Measurements from ENCODE around the gene LRRC4B. TPM values are rescaled to one million over a fixed set of nuclear protein-coding genes. Genes with fewer than 3 reads are reported as not detected.

Gene LRRC4B
- polyA plus RNA-seq, 1 donor (not counting 4 experiments of a cell fraction or from before 2014, with no cell fraction given) = not detected

DNA sequence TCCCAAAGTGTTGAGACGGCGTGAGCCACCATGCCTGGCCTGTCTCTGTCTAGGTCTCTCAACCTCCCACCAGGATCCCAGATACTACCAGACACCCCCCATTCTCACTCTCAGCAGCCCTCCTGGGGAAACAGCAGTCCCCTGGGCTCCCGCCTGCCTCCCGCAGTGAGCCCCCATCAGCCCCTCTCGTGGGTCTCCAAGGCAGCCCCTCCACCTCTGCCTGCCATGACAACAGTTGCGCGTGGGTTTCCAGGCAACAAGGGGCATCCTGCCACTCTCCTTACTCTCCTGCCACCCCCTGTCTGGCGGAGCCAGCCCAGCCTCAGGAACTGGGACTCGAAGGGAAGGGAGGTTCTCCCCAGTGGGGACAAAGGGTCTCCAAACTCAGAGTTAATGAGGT is 5.2 kb downstream of the LRRC4B start:
- Histone ChIP-seq H3K4me2 (ENCODE audit: control insufficient read depth, extremely low read depth, insufficient read depth, low read depth, low read length) (no peak overlapping the region), H3K9me3 (ENCODE audit: control insufficient read depth, low read depth, low read length) (no peaks in the 10 kb centered on the region), H3K9ac (ENCODE audit: control insufficient read depth, extremely low read depth, insufficient read depth, low read length) (no peak overlapping the region), H3K79me2 (ENCODE audit: control insufficient read depth, insufficient read depth, low read length) (no peaks in the 10 kb centered on the region), H4K20me1 (ENCODE audit: control insufficient read depth, extremely low read depth, insufficient read depth, low read length) (no peaks in the 10 kb centered on the region), H3K36me3 (ENCODE audit: control insufficient read depth in 2 of 2, extremely low read depth in 1 of 2, insufficient read depth in 2 of 2, low read length in 2 of 2) (no peaks in the 10 kb centered on the region), H3K4me1 (ENCODE audit: control insufficient read depth, extremely low read depth, insufficient read depth, low read length) (no peaks in the 10 kb centered on the region), H3K9me1 (ENCODE audit: control insufficient read depth, extremely low read depth, insufficient read depth, low read length) (no peaks in the 10 kb centered on the region), H3K4me3 (ENCODE audit: control insufficient read depth in 2 of 3, extremely low read depth in 1 of 3, insufficient read depth in 2 of 3, low read depth in 1 of 3, low read length in 3 of 3) (no peak overlapping the region), H3K27me3 (ENCODE audit: control insufficient read depth, extremely low read depth, insufficient read depth, low read length) (peaks cover 32% of the 10 kb centered on the region), H3K27ac (ENCODE audit: control insufficient read depth, insufficient read depth, low read length) (no peak overlapping the region), H2AFZ (ENCODE audit: control insufficient read depth, low read length) (no peak overlapping the region)
- dilution Hi-C loops (cut with MboI; ENCODE audit: extremely low pct_ligation_motif_present, low sequenced_read_pairs) = no loop called here
- FAIRE-seq (no peak), DNase-seq (ENCODE audit: low read depth, low spot score) (no peak)
- TF ChIP-seq EZH2 (IDR thresholded peaks at IDR 0.05; ENCODE audit: low read length) = no peak
- TF ChIP-seq, protein P1, sequence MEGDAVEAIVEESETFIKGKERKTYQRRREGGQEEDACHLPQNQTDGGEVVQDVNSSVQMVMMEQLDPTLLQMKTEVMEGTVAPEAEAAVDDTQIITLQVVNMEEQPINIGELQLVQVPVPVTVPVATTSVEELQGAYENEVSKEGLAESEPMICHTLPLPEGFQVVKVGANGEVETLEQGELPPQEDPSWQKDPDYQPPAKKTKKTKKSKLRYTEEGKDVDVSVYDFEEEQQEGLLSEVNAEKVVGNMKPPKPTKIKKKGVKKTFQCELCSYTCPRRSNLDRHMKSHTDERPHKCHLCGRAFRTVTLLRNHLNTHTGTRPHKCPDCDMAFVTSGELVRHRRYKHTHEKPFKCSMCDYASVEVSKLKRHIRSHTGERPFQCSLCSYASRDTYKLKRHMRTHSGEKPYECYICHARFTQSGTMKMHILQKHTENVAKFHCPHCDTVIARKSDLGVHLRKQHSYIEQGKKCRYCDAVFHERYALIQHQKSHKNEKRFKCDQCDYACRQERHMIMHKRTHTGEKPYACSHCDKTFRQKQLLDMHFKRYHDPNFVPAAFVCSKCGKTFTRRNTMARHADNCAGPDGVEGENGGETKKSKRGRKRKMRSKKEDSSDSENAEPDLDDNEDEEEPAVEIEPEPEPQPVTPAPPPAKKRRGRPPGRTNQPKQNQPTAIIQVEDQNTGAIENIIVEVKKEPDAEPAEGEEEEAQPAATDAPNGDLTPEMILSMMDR (optimal IDR thresholded peaks at IDR 0.05 in 1 of 3, IDR thresholded peaks at IDR 0.05 in 1 of 3, conservative IDR thresholded peaks at IDR 0.05 in 1 of 3; ENCODE audit: extremely low read depth in 1 of 3, insufficient read depth in 2 of 3, low read length in 3 of 3) = no peak

DNA sequence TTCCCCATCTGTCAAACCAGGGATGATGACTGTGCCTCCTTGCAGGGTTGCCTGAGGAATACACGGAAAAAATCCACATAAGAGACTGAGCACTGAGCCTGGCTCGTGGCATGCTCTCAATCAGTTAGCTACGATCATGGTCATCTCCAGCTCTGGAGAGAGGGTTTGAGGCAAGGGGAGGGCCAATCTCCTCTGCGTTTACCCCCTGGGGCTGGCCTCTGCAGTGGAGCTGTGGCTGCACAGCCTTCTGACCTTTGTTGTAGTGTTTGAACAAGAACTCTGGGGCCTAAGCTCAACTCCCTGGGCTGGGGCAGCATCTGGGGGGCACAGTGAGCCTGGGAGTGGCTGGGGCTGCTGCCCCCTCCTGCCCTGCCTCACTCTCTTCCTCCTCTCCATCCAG is 5.9 kb downstream of the LRRC4B start:
- peaks cover 33% of the 10 kb centered on the region for H3K27me3 ChIP-seq (ENCODE audit: control insufficient read depth, extremely low read depth, insufficient read depth, low read length)
- dilution Hi-C loops (cut with MboI; ENCODE audit: extremely low pct_ligation_motif_present, low sequenced_read_pairs) = no loop called here
- H3K4me1 ChIP-seq (ENCODE audit: control insufficient read depth, extremely low read depth, insufficient read depth, low read length) = no peaks in the 10 kb centered on the region
- no peak overlapping the region for H3K4me2 ChIP-seq (ENCODE audit: control insufficient read depth, extremely low read depth, insufficient read depth, low read depth, low read length)
- H2AFZ ChIP-seq (ENCODE audit: control insufficient read depth, low read length) = no peak overlapping the region
- no peaks in the 10 kb centered on the region for H3K36me3 ChIP-seq (ENCODE audit: control insufficient read depth in 2 of 2, extremely low read depth in 1 of 2, insufficient read depth in 2 of 2, low read length in 2 of 2)
- H3K79me2 ChIP-seq (ENCODE audit: control insufficient read depth, insufficient read depth, low read length) = no peaks in the 10 kb centered on the region
- H3K27ac ChIP-seq (ENCODE audit: control insufficient read depth, insufficient read depth, low read length) = no peak overlapping the region
- H3K9me3 ChIP-seq (ENCODE audit: control insufficient read depth, low read depth, low read length) = no peaks in the 10 kb centered on the region
- TF ChIP-seq EZH2 (IDR thresholded peaks at IDR 0.05; ENCODE audit: low read length) = no peak
- TF ChIP-seq, protein P1 (optimal IDR thresholded peaks at IDR 0.05 in 1 of 3, IDR thresholded peaks at IDR 0.05 in 1 of 3, conservative IDR thresholded peaks at IDR 0.05 in 1 of 3; ENCODE audit: extremely low read depth in 1 of 3, insufficient read depth in 2 of 3, low read length in 3 of 3) = no peak
- H3K9me1 ChIP-seq (ENCODE audit: control insufficient read depth, extremely low read depth, insufficient read depth, low read length) = no peaks in the 10 kb centered on the region
- FAIRE-seq (no peak), DNase-seq (ENCODE audit: low read depth, low spot score) (no peak)
- no peak overlapping the region for H3K4me3 ChIP-seq (ENCODE audit: control insufficient read depth in 2 of 3, extremely low read depth in 1 of 3, insufficient read depth in 2 of 3, low read depth in 1 of 3, low read length in 3 of 3)
- no peak overlapping the region for H3K9ac ChIP-seq (ENCODE audit: control insufficient read depth, extremely low read depth, insufficient read depth, low read length)
- no peaks in the 10 kb centered on the region for H4K20me1 ChIP-seq (ENCODE audit: control insufficient read depth, extremely low read depth, insufficient read depth, low read length)
